Naive thymus-derived CD4-positive, alpha-beta T cell (primary cell): Measurements from ENCODE around the gene GTF3C6. TPM values are rescaled to one million over a fixed set of nuclear protein-coding genes. Genes with fewer than 3 reads are reported as not detected.
"Not testable (repeated sequence)": the region's sequence is repeated elsewhere in the genome, so short reads cannot be mapped to it uniquely, and the experiment has no call there.

Experiments
- ATAC-seq: fragments of 150-1000 bp; cut with Tn5 transposase; 2 replicates; pipeline ENCODE4 v1.10.0; 2021; ENCODE audit warnings: mild to moderate bottlenecking, moderate library complexity
- CTCF ChIA-PET: fragments of 350-600 bp; sonication (Branson Sonifier 250); formaldehyde crosslinking; loops from one replicate; lab custom pipeline; 2021; ENCODE audit warnings: antibody characterized with exemption; lab: Charles Lee
- POLR2A ChIA-PET: fragments of 350-600 bp; sonication (Branson Sonifier 250); formaldehyde crosslinking; loops from one replicate; lab custom pipeline; 2021; ENCODE audit warnings: antibody characterized with exemption, inconsistent platforms; lab: Charles Lee
- DNase-seq, 9 donors: peaks; one replicate each; pipeline versions ENCODE4 v3.0.0 to v3.0.0-alpha.2; 2020 to 2022; ENCODE audit warnings: mixed read lengths in 1 of 9
- H3K27ac ChIP-seq: one replicate; pipeline ENCODE4 v1.7.0; 2013; ENCODE audit warnings: mild to moderate bottlenecking, low read depth, low read length, moderate library complexity
- H3K27me3 ChIP-seq, 2 donors: one replicate each; pipeline ENCODE4 v1.7.0; 2013; ENCODE audit warnings: low read length in 2 of 2, mild to moderate bottlenecking in 2 of 2, moderate library complexity in 2 of 2; ENCODE audit not compliant: control insufficient read depth in 2 of 2, insufficient read depth in 2 of 2
- H3K36me3 ChIP-seq, 3 experiments: 1 replicate in 2 of 3; 2 replicates in 1 of 3; pipeline ENCODE4 v1.7.0; 2013; ENCODE audit warnings: low read length in 3 of 3, mild to moderate bottlenecking in 3 of 3, moderate library complexity in 1 of 3; ENCODE audit not compliant: insufficient read depth in 3 of 3, control insufficient read depth in 2 of 3
- H3K4me1 ChIP-seq, 2 donors: one replicate each; pipeline ENCODE4 v1.7.0; 2013; ENCODE audit warnings: low read length in 2 of 2, mild to moderate bottlenecking in 2 of 2, moderate library complexity in 1 of 2; ENCODE audit not compliant: control insufficient read depth in 2 of 2, insufficient read depth in 2 of 2
- H3K4me3 ChIP-seq: 2 replicates; pipeline ENCODE4 v1.7.0; 2013; ENCODE audit warnings: mild to moderate bottlenecking, low read length
- H3K9me3 ChIP-seq, 3 experiments: 1 replicate in 2 of 3; 2 replicates in 1 of 3; pipeline ENCODE4 v1.7.0; 2013; ENCODE audit warnings: low read length in 3 of 3; ENCODE audit not compliant: control insufficient read depth in 2 of 3
- H3K27ac Mint-ChIP-seq, 9 donors: one replicate each; pipeline ENCODE4 v1.8.0; 2020 to 2022; ENCODE audit warnings: mixed read lengths in 9 of 9, mild to moderate bottlenecking in 8 of 9, moderate library complexity in 5 of 9, inconsistent platforms in 2 of 9
- H3K27me3 Mint-ChIP-seq, 5 donors: one replicate each; pipeline ENCODE4 v1.8.0; 2021 to 2022; ENCODE audit warnings: mixed read lengths in 5 of 5, mild to moderate bottlenecking in 1 of 5
- H3K36me3 Mint-ChIP-seq, 5 donors: one replicate each; pipeline ENCODE4 v1.8.0; 2020 to 2022; ENCODE audit warnings: mixed read lengths in 5 of 5, mild to moderate bottlenecking in 3 of 5, inconsistent platforms in 1 of 5
- H3K4me1 Mint-ChIP-seq, 7 donors: one replicate each; pipeline ENCODE4 v1.8.0; 2020 to 2022; ENCODE audit warnings: mixed read lengths in 7 of 7, mild to moderate bottlenecking in 3 of 7, inconsistent platforms in 1 of 7
- H3K4me3 Mint-ChIP-seq, 10 donors: one replicate each; pipeline ENCODE4 v1.8.0; 2020 to 2022; ENCODE audit warnings: mild to moderate bottlenecking in 10 of 10, mixed read lengths in 10 of 10, moderate library complexity in 6 of 10, inconsistent platforms in 2 of 10
- H3K9me3 Mint-ChIP-seq, 11 donors: one replicate each; pipeline ENCODE4 v1.8.0; 2020 to 2022; ENCODE audit warnings: mixed read lengths in 11 of 11, mild to moderate bottlenecking in 4 of 11, inconsistent platforms in 1 of 11, moderate library complexity in 1 of 11
- intact Hi-C, 2 donors: fragments of 100-400 bp; cut with micrococcal nuclease; formaldehyde crosslinking; loops; one replicate each; pipeline ENCODE4 v1.15.1; 2023
- polyA plus RNA-seq, 2 donors: library from polyadenylated mRNA; unstranded; fragments of 300-500 nt; fragmentation: Illumina TruSeq; gene quantifications; one replicate each; pipeline ENCODE4 v1.2.3, GENCODE V29; 2021
- total RNA-seq, 6 experiments: library from RNA in 5 of 6; stranded (reverse) in 5 of 6; gene quantifications; 1 replicate in 5 of 6; 2 replicates in 1 of 6; pipeline ENCODE4 v1.2.3 and lab custom pipeline; 2021 to 2026

GTF3C6 gene
- total and polyA plus RNA-seq, 7 experiments from 2014 or later, result 18.1 to 102 (median 33.5) TPM

DNA sequence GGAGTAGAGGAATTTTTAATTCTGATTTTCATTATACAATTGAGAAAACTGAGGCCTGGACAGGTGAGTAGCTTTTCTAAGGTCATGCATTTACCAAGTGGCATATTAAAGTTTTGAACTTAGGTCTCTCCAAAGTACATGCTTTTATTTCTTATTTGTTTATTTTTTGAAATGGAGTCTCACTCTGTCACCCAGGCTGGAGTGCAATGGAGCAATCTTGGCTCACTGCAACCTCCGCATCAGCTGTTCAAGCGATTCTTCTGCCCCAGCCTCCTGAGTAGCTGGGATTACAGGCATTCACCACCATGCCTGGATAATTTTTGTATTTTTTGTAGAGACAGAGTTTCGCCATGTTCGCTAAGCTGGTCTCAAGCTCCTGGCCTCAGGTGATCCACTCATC lies 54.0 kb downstream of the GTF3C6 start:
- H3K36me3 ChIP-seq, result peaks cover 0 to 37% (median 0%) of the 10 kb centered on the region in 3 experiments
- peaks cover 5 to 34% (median 19%) of the 10 kb centered on the region in 5 donors for H3K36me3 Mint-ChIP-seq
- POLR2A ChIA-PET, H3K4me3 ChIP-seq, DNase-seq, H3K9me3 ChIP-seq, H3K27me3 Mint-ChIP-seq, H3K9me3 Mint-ChIP-seq, ATAC-seq, H3K27ac Mint-ChIP-seq, H3K4me3 Mint-ChIP-seq, H3K27me3 ChIP-seq, H3K27ac ChIP-seq, H3K4me1 ChIP-seq: not testable (repeated sequence)
- H3K4me1 Mint-ChIP-seq, result peaks cover 3 to 13% (median 5%) of the 10 kb centered on the region in 7 donors
- intact Hi-C loops, result loop anchor here in 1 of 2 donors (10.0 kb wide), 1 partner anchor 1302 kb away; no protein-coding TSS in a partner anchor
- CTCF ChIA-PET, result interaction anchor here (1.5 kb wide), 1 partner anchor 1150 kb away, joined by 4 read pairs; no protein-coding TSS in a partner anchor

DNA sequence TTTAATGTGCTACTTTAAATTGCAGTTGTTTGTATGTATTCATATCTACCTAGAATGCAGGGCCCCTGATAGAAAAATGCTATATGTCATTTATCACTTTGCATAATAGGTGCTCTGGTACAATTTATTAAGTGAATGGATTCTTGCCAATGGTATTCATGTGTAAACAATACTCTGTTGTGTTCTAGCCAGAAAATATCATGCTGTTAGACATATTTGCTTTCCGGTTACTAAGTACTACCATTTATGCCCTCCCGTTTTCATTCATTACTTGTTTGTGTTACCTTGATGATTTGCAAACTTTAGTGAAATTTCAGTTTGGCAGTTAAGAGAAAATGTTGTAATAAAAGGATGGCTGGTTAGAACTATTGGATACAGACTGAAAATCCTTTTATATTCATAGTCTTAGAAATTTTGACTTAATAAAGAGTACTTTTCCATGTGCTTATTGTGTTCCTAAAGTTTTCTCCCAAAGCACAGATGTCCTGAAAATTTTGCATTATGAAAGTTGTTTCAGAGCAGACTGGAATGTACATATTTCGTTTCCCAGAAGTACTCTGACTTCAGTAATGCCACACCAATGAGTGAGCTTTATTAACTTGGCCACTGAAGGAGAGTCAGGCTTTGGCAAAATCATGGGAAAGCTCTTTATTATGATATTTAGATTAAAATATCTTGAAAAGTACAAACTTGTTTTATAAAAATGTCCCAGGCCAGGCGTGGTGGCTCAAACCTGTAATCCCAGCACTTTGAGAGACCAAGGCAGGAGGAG lies 54.8 kb downstream of the GTF3C6 start:
- no peak for DNase-seq
- H3K27ac ChIP-seq, result no peak overlapping the region
- no peaks in the 10 kb centered on the region for H3K4me1 ChIP-seq
- H3K27me3 ChIP-seq, result no peaks in the 10 kb centered on the region
- Mint-ChIP-seq H3K4me3 (no peak overlapping the region), H3K27ac (no peak overlapping the region), H3K36me3 (peaks cover 6 to 34% (median 19%) of the 10 kb centered on the region in 5 donors), H3K9me3 (no peaks in the 10 kb centered on the region), H3K4me1 (peaks cover 3 to 11% (median 5%) of the 10 kb centered on the region in 7 donors), H3K27me3 (no peaks in the 10 kb centered on the region)
- no peak overlapping the region for H3K4me3 ChIP-seq
- ChIA-PET CTCF (interaction anchor here (0.6 kb wide), 1 partner anchor 74 kb away, joined by 3 read pairs; the partner anchor contains the start of gene SLC16A10), POLR2A (no interaction called here)
- no peak for ATAC-seq
- intact Hi-C loops, result loop anchor here in 1 of 2 donors (10.0 kb wide), 1 partner anchor 1301 kb away; no protein-coding TSS in a partner anchor
- no peaks in the 10 kb centered on the region for H3K9me3 ChIP-seq
- peaks cover 0 to 37% (median 0%) of the 10 kb centered on the region in 3 experiments for H3K36me3 ChIP-seq

DNA sequence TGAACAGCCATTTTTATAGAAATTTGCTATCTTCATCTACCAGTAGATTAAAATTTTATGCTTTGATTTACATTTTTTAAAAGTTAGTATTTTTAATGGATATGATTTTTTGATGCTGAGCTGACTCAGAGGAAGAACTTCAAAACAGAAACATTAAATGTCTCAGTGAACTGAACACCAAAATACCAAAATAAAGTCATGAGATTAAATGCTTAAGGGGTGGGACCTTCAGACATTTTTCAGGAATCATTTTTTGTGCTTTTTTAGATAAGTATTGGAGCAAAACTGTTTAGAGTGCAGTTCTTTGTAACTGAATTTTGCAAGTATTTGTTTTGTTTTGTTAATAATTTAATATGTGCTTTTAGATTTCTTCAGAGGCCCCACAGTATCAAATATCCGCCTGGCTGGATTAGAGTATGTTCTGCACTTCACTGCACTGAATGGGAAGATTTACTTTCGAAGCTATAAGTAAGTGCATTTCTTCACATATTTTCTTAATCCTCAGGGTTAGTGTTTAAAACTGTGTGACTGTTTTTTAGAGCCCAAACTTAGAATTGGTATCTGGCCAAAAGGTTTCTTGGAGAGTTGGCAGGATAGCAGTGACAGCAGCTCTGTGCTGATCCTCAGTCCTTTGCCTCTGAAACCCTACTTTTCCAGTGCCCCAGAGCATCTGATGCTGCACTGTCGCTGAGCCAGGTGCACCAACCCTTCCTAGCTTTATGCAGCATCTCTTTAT lies 57.1 kb downstream of the GTF3C6 start:
- no peak overlapping the region for H3K4me3 Mint-ChIP-seq
- H3K36me3 Mint-ChIP-seq, result peaks cover 5 to 32% (median 24%) of the 10 kb centered on the region in 5 donors
- H3K27ac Mint-ChIP-seq, result no peak overlapping the region
- Histone ChIP-seq H3K36me3 (peaks cover 0 to 24% (median 0%) of the 10 kb centered on the region in 3 experiments), H3K4me1 (no peaks in the 10 kb centered on the region), H3K9me3 (no peaks in the 10 kb centered on the region), H3K27ac (no peak overlapping the region), H3K4me3 (no peak overlapping the region), H3K27me3 (no peaks in the 10 kb centered on the region)
- H3K27me3 Mint-ChIP-seq, result no peaks in the 10 kb centered on the region
- CTCF ChIA-PET, result no interaction called here
- peaks cover 3 to 8% (median 5%) of the 10 kb centered on the region in 7 donors for H3K4me1 Mint-ChIP-seq
- no peaks in the 10 kb centered on the region for H3K9me3 Mint-ChIP-seq
- POLR2A ChIA-PET, result no interaction called here
- ATAC-seq (no peak), DNase-seq (no peak)
- intact Hi-C loops, result loop anchor here in 1 of 2 donors (10.0 kb wide), 1 partner anchor 1299 kb away; no protein-coding TSS in a partner anchor

DNA sequence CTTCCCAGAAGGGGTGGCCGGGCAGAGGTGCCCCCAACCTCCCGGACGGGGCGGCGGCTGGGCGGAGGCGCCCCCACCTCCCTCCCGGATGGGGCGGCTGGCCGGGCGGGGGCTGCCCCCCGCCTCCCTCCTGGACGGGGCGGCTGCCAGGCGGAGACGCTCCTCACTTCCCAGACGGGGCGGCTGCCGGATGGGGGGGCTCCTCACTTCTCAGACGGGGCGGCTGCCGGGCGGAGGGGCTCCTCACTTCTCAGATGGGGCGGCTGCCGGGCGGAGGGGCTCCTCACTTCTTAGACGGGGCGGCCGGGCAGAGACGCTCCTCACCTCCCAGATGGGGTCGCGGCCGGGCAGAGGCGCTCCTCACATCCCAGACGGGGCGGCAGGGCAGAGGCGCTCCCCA lies 58.7 kb downstream of the GTF3C6 start:
- CTCF ChIA-PET, result not testable (repeated sequence)

More for the DNA sequence above, 58.7 kb downstream of the GTF3C6 start:
- intact Hi-C loops, result loop anchor here in 1 of 2 donors (10.0 kb wide), 1 partner anchor 1298 kb away; no protein-coding TSS in a partner anchor
- ATAC-seq, POLR2A ChIA-PET, H3K9me3 ChIP-seq, H3K4me3 ChIP-seq, H3K27ac ChIP-seq, DNase-seq, H3K27me3 ChIP-seq, H3K4me1 ChIP-seq, H3K27me3 Mint-ChIP-seq, H3K27ac Mint-ChIP-seq, H3K4me1 Mint-ChIP-seq, H3K9me3 Mint-ChIP-seq, H3K4me3 Mint-ChIP-seq: not testable (repeated sequence)
- peaks cover 0 to 21% (median 4%) of the 10 kb centered on the region in 3 experiments for H3K36me3 ChIP-seq
- H3K36me3 Mint-ChIP-seq, result peaks cover 0 to 26% (median 17%) of the 10 kb centered on the region in 5 donors

Other genes with a start within 250 kb of the GTF3C6 start
- 10 to 100 TPM; 11.3 to 24.4 (median 21.0) TPM for gene CDK19, start 143.2 kb upstream of the GTF3C6 start, total RNA-seq
- 1 to 10 TPM; 1.3 to 1.4 TPM for gene CDK19, start 143.2 kb upstream of the GTF3C6 start, polyA plus RNA-seq
- 100 to 1,000 TPM in 2 of 5 experiments, 10 to 100 TPM in 3; 61.1 to 105 (median 73.8) TPM for gene AMD1, start 83.9 kb upstream of the GTF3C6 start, total RNA-seq
- 10 to 100 TPM; 54.9 to 55.4 TPM for gene AMD1, start 83.9 kb upstream of the GTF3C6 start, polyA plus RNA-seq
- 10 to 100 TPM in 4 of 5 experiments, 1 to 10 TPM in 1; 8.7 to 29.7 (median 13.2) TPM for gene RPF2, start 23.3 kb downstream of the GTF3C6 start, total RNA-seq
- gene RPF2, start 23.3 kb downstream of the GTF3C6 start, polyA plus RNA-seq, result 10 to 100 TPM; 19.0 to 29.0 TPM
- gene SLC16A10, start 128.8 kb downstream of the GTF3C6 start, total RNA-seq, result 10 to 100 TPM in 3 of 5 experiments, 1 to 10 TPM in 2; 1.6 to 27.7 (median 16.7) TPM
- 10 to 100 TPM; 10.6 to 22.6 TPM for gene SLC16A10, start 128.8 kb downstream of the GTF3C6 start, polyA plus RNA-seq